Stimulated activated naive CD8-positive, alpha-beta T cell treated with anti-CD3 and anti-CD28 coated beads, Interleukin-15, Interleukin-2, amounts not matched to agents 100 ng/mL and 50 ng/mL, for 24 hours (primary cell): ENCODE measurements around the gene NOTCH4.

ENCODE experiments used
- H3K27ac Mint-ChIP-seq: one replicate; pipeline ENCODE4 v1.8.0; 2021; ENCODE audit warnings: mild to moderate bottlenecking, mixed read lengths
- H3K27me3 Mint-ChIP-seq: one replicate; pipeline ENCODE4 v1.8.0; 2021; ENCODE audit warnings: mixed read lengths
- H3K36me3 Mint-ChIP-seq: one replicate; pipeline ENCODE4 v1.8.0; 2021; ENCODE audit warnings: low read depth, mixed read lengths
- H3K4me1 Mint-ChIP-seq: one replicate; pipeline ENCODE4 v1.8.0; 2021; ENCODE audit warnings: low read depth, mixed read lengths
- H3K4me3 Mint-ChIP-seq: one replicate; pipeline ENCODE4 v1.8.0; 2021; ENCODE audit warnings: mild to moderate bottlenecking, mixed read lengths
- H3K9me3 Mint-ChIP-seq: one replicate; pipeline ENCODE4 v1.8.0; 2021; ENCODE audit warnings: mixed read lengths

NOTCH4 gene

DNA sequence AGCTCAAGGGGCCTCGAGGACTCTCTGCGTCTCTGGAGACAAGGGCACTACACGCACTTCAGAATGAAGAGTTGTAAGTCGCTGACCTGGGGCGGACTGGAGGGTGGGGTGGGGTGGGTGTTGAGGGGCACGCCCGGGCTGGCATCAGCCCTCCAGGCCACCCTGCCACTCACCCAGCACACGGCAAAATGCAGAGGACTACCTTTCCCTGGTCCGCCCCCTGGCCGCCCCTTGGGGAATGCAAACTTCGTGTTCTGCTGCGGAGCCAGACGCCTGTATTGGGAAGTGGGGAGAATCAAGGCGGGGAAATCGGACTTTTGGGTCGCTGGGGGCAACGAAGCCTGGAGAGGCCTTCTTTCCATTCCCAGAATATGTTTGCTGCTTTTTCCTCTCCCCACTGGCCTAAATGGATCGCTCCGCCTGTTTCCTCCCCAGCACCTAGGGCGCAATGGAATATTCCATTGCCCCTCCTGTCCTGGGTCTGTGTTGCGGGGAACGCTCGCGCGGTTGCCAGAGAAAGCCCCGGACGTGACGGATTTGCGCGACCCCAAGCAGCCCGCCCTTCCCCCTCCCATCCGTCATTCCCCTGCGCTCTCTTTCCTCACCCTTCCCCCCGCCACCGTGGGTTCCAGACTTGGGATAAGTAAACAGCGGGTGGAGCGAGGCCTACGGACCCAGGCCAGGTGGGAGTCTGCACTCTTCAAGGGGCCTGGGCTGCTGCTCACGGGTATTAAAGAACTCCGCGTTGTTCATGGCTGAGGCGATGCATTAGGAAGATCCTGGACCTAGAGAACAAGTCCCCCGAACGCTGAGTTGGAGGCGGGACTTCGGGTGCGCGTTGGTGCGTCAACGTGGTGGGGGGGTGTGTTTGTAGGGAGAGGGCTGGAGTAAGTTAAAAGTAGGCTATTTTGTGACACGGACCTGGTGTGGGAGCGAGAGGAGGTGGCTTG lies 70.0 kb downstream of the NOTCH4 start, which contains the start of gene PPT2:
Gene PPT2 (plus strand): TSS at position 578 of the 950 bp plus-strand sequence. CDS start 454 bp downstream, outside the sequence.
- Mint-ChIP-seq H3K27ac (peak within 1 kb of the TSS; percentile 91), H3K4me1 (peaks cover 54% of the 10 kb centered on the region), H3K27me3 (peaks cover 20% of the 10 kb centered on the region), H3K36me3 (peaks cover 20% of the 10 kb centered on the region), H3K9me3 (no peaks in the 10 kb centered on the region), H3K4me3 (peak within 1 kb of the TSS; percentile 95)

DNA sequence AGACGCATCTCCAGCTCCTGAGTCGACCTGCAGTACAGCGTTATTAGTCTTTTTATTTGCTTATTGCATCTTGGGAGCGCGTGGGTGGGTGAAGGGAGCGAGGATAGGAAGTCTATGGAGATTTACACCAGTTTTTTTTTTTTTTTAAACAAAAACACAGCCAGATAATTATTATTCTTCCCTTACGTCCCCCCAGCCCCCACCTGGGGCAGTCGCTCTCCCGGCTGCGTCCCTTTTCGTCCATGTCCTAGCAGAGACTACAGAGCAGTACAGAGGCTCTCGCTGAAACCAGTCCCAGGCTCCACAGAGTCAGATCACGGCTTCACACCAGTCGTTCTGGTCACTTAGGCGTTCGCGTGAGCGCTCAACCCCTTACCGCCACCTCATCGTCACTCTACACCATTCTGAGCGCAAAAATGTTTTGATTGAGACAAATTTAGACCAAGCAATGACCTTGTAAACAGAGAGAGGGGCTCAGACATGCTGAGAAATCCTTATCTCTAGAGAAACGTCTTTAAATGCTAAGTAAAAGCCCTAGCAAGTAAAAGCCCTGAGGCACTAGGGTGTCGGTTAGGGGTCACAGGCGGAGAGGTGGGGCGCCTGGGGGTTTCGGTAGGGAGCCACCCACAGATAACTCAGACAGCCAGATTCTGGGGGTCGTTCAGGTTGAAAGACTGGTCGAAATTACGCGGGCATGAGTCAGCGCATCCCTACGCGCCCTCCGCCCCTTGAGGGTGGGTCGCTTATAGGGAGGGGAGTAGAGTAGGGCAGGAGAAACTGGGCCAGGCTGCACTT lies 70.9 kb downstream of the NOTCH4 start:
- Mint-ChIP-seq H3K4me1 (peaks cover 62% of the 10 kb centered on the region), H3K4me3 (peak overlapping the region; percentile 95), H3K36me3 (peaks cover 12% of the 10 kb centered on the region), H3K27me3 (peaks cover 27% of the 10 kb centered on the region), H3K9me3 (no peaks in the 10 kb centered on the region), H3K27ac (peak overlapping the region; percentile 91)

DNA sequence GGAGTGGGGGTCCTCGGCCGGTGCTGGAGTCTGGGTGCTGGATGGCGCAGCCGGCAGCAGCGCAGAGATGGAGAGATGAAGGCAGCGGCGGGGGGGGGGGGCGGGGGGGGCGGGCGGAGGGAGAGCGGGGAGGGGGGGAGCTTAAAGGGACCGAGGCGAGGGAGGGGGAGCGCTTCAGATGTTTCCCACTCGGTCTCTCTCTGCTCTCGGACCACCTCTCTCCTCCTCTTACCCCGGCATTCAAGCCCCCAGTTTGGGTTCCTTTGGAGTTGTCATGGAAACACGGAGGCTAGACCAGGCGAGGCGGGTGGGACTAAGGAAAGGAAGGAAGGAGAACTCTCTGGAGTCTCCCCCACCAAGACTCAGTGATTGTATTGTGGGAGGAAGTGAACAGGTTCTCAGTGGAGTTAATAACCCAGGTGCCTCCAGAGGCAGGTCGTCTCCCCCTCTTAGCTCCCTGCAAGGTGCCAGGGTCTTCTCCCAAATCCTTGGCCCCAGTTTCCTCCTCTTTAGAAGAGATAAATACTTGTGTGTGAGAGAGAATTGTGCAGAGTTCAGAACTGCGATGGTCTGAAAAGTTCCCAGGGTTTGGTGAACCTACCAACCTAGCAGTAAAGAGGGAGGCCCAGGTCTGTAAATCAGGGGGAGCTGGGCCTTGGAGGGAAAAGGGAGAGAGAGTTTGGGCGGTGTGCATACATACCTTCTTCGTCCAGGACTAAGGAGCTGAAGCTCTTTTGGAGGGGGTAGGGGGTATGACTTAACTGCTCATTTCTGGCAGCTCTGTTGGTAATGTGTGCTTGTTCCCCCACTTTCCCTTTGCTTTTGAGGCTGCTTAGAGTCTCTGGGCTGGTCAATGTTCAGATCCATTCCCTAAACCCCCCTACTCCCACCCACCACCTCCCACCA lies 71.8 kb downstream of the NOTCH4 start, which contains the start of gene PRRT1:
Gene PRRT1 (minus strand): TSS at position 77 of the 906 bp plus-strand sequence. CDS start 112 bp downstream, outside the sequence.
- no peaks in the 10 kb centered on the region for H3K9me3 Mint-ChIP-seq

DNA sequence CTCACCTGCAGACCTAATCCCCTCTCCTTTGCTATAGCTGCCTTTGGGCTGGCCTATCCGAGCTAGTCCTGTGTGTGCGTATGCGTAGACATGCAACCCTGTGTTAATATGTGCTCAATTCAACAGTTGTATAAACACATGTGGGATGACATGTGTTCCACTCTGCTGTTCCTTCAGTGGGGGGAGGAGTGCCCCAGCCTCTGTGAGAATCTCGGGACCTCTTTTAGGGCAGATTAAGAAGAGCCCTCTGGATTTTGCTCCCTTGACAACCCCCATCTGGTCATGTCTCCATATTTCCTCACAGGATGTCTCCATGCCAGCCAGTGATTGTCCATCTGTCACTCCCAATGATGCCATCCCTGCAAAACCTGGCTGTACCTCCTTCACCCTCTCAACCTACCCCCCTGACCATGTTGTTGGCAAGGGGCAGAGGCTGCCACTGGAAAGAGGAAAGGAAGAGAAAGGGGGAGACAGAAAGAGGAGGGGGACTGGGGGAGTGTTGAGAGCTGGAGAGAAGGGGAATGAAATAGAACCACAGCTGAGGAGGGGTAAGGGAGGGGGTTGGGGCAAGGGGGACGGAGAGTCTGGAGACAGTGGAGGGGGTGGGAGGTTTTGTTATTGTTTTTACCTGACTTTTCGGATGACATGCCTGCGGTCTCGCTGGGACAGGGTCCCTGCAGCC lies 72.5 kb downstream of the NOTCH4 start:
- Mint-ChIP-seq H3K36me3 (peaks cover 6% of the 10 kb centered on the region), H3K27ac (peak overlapping the region; percentile 22), H3K9me3 (no peaks in the 10 kb centered on the region), H3K27me3 (peaks cover 35% of the 10 kb centered on the region), H3K4me3 (peak overlapping the region; percentile 29), H3K4me1 (peaks cover 65% of the 10 kb centered on the region)

More for the DNA sequence above, 71.8 kb downstream of the NOTCH4 start, which contains the start of gene PRRT1:
- peaks cover 6% of the 10 kb centered on the region for H3K36me3 Mint-ChIP-seq
- H3K4me3 Mint-ChIP-seq = peak within 1 kb of the TSS; percentile 95
- H3K27me3 Mint-ChIP-seq = peaks cover 29% of the 10 kb centered on the region
- peaks cover 65% of the 10 kb centered on the region for H3K4me1 Mint-ChIP-seq
- H3K27ac Mint-ChIP-seq = peak within 1 kb of the TSS; percentile 91

DNA sequence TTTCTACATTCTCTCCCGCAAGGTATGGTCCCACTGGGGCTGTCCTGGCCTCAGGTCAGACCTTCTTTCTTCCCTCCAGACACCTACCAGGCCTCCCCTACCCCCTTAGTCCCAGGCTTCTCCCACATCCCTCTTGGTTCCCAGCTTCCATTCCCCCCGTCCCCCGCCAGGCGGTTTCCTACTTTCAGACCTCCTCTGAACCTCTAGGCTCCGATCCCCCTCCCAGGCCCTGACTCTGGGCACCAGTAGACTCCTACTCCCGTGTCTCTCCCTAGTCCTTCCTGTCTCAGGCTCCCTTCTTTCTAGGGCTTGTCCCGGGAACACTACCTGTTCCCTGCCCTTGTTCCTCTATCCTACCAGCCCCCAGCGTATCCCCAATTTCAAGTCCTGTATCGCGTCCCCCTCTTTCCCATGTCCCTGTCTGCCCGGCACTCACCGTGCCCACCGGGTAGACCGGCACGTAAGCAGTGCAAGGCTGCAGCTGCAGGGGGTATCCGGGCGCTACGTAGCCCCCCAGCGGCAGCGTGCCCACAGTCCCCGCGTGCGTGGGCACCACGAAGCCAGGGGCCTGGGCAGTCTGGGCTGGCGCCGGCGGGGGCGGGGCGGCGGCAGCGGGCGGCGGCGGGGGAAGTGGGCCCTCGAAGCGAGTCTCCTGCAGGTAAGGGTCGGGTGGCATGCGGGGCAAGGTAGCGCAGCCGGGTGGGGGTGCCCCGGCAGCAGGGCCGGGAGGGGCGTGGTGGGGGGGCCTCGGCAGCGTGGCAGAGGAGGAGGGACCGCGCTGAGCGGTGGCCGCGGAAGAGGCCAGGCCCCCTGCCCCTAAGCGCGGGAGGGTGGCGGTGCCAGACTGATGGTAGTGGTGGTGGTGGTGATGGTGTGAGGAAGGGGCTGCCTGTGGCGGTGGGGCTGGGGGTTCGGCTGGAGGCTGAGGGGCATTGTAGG lies 73.7 kb downstream of the NOTCH4 start:
- Mint-ChIP-seq H3K9me3 (no peaks in the 10 kb centered on the region), H3K27me3 (peaks cover 36% of the 10 kb centered on the region), H3K36me3 (peaks cover under 1% of the 10 kb centered on the region), H3K4me1 (peaks cover 58% of the 10 kb centered on the region), H3K27ac (no peak overlapping the region), H3K4me3 (no peak overlapping the region)

DNA sequence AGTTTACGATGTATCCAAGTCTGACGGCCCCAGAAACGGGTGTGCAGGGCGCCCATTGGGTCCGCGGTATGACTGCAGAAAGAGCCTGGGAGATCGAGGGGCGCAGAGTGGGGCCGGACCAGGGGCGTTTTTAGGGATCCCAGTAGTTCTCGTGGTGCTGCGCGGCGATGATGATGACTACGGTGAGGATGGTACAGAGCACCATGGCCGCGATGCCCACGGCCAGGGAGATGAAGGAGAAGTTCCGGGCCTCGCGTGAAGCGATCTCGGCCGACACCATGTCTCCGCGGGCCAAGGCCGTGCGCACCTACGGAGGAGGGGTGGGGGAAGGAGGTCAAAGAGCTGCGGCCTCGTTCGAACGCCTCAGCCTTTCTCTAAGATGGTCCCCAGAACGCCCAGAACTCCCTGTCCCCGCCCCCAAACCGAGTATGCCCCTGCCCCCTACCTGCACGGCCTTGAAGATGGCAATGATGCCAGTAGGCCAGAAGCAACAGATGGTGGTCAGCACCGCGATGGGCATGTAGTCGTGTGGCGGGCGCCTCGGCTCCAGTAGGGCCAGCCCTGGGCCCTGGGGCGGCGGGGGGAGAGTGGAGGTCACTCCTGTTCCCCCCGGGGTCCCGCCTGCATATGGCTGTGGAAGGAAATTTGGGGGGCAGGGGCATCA lies 74.6 kb downstream of the NOTCH4 start:
- Mint-ChIP-seq H3K9me3 (no peaks in the 10 kb centered on the region), H3K4me3 (peak overlapping the region; percentile 77), H3K36me3 (no peaks in the 10 kb centered on the region), H3K27ac (no peak overlapping the region), H3K27me3 (peaks cover 36% of the 10 kb centered on the region), H3K4me1 (peaks cover 48% of the 10 kb centered on the region)

DNA sequence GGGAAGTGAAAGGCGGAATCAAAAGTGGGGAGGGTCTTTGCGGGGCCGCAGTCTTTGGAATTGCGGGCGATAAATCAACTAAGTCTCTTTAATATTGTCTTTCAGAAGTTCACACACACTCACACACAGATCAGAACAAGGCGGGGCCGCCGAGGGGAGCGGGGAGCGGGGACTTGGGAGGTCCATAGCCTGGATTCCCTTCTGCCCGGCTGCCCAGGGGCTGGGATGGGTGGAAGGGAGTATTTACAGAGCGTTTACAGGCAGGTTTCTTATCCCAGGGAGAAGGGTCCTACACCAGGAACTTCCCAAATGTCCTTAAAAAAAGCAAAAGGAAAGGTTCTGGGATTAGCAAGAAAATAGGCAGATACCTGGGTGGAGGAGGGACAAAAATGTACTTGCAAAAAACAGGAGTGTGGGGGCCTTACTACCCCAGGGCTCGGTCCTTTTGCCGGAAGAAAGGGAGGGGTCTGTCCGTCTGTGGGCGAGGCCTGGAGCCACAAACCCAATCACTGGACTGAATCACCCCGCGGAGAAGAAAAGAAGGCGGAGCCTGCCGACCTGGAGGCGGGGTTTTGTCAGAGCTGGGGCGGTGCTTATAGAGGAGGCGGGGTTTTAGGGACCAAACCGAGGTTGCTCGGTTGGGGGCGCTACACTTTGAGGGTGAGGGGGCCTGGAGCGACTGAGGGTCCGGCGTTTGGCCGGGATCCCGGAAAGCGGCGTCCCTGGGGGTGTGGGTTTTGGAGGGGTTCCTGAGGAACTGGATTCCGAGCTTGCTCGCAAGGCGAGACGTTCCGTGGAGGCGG lies 75.4 kb downstream of the NOTCH4 start:
- Mint-ChIP-seq H3K9me3 (no peaks in the 10 kb centered on the region), H3K4me1 (peaks cover 46% of the 10 kb centered on the region), H3K4me3 (peak overlapping the region; percentile 77), H3K27me3 (peaks cover 36% of the 10 kb centered on the region), H3K36me3 (no peaks in the 10 kb centered on the region), H3K27ac (no peak overlapping the region)

DNA sequence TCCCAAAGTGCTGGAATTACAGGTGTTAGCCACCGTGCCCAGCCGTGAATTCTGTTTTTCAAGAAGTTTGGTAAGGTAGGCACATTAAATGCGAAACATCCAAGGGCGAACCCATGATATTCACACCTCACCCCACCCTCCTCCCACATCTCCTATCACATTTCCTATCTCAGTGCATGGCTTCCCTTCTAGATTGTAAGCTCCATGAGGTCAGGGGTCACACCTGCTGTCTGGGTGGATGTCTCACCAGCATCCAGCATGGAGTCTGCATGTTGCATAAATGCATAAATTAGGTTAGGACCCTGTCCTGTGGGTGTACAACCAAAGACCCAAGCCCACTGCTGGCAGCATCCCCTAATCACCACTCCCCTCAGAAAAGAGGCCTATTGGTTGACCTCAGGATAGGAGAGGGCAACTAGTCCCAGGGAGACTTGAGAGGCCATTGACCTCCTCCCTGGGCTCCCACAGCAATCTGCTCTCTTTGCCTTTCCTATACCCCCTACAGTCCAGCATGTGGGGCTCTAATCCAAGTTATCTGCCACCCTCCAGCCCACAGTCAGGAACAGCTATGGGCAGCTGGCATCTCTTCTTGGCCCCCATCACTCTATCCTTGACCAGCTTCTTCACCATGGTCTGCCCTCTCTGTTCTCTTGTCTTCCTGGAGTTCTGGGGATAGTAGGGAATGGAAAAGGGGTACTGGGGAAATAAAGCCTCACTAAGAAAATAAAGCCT lies 76.3 kb downstream of the NOTCH4 start:
- peaks cover 31% of the 10 kb centered on the region for H3K27me3 Mint-ChIP-seq
- H3K9me3 Mint-ChIP-seq = no peaks in the 10 kb centered on the region
- H3K36me3 Mint-ChIP-seq = no peaks in the 10 kb centered on the region
- H3K27ac Mint-ChIP-seq = no peak overlapping the region
- H3K4me1 Mint-ChIP-seq = peaks cover 37% of the 10 kb centered on the region
- no peak overlapping the region for H3K4me3 Mint-ChIP-seq

DNA sequence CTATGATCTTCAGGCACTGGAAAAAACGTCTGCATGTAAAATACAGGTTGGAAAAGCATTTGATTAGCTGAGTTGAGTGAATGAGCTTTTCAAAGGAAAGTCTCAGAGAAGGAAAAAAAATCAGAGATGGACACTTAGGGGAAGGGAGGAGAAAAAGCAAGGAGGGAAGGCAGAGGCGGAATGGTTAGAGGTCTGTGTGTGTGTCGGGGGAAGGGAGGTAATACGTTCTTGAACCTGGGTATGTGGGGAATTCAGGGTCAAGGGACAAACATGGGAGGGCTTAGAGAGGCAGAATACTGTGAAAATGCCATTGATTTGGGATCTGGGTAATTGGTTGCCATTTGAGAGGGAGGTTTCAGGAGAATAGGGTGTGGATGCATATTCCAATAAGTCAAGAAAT lies 77.2 kb downstream of the NOTCH4 start:
- H3K36me3 Mint-ChIP-seq = no peaks in the 10 kb centered on the region
- no peak overlapping the region for H3K27ac Mint-ChIP-seq
- no peak overlapping the region for H3K4me3 Mint-ChIP-seq
- peaks cover 30% of the 10 kb centered on the region for H3K4me1 Mint-ChIP-seq
- H3K9me3 Mint-ChIP-seq = no peaks in the 10 kb centered on the region
- peaks cover 31% of the 10 kb centered on the region for H3K27me3 Mint-ChIP-seq

DNA sequence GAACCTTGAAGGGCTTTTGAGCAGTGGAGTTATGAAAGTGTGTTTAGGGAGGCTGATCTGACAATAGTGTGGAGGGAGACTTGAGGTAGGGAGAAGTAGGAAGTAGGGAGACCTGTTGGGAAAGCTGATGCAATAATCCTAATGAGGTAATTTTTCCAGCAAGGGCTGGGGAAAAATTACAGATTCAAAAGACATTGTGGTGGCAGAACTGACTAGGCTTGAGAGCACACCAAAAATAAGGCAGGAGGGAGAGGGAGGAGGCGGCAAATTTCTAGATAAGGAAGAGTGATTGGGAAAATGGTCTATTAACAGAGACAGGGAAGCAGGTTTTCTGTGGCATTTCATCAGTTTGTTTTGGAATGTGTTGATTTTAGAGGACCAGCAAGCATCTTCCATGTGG lies 77.6 kb downstream of the NOTCH4 start:
- Mint-ChIP-seq H3K4me1 (peaks cover 28% of the 10 kb centered on the region), H3K36me3 (no peaks in the 10 kb centered on the region), H3K4me3 (no peak overlapping the region), H3K27ac (peak overlapping the region; percentile 2), H3K9me3 (no peaks in the 10 kb centered on the region), H3K27me3 (peaks cover 31% of the 10 kb centered on the region)
